GM20000 (cell line): Measurements from ENCODE around the gene COLQ.

Experiments used
- DNase-seq: peaks from one replicate; pipeline ENCODE4 v3.0.0; 2012; ENCODE audit warnings: low spot score
- TF ChIP-seq, protein P1 (sequence below): IDR thresholded peaks from 2 replicates; pipeline ENCODE4 v1.5.1; 2012; ENCODE audit warnings: mild to moderate bottlenecking, control low read depth; ENCODE audit errors: extremely low read depth, missing control alignments

The COLQ gene

GRCh38 chr3:15478640-15478979, 42.9 kb downstream of the COLQ start:
- DNase-seq: no peak
- TF ChIP-seq, protein P1, sequence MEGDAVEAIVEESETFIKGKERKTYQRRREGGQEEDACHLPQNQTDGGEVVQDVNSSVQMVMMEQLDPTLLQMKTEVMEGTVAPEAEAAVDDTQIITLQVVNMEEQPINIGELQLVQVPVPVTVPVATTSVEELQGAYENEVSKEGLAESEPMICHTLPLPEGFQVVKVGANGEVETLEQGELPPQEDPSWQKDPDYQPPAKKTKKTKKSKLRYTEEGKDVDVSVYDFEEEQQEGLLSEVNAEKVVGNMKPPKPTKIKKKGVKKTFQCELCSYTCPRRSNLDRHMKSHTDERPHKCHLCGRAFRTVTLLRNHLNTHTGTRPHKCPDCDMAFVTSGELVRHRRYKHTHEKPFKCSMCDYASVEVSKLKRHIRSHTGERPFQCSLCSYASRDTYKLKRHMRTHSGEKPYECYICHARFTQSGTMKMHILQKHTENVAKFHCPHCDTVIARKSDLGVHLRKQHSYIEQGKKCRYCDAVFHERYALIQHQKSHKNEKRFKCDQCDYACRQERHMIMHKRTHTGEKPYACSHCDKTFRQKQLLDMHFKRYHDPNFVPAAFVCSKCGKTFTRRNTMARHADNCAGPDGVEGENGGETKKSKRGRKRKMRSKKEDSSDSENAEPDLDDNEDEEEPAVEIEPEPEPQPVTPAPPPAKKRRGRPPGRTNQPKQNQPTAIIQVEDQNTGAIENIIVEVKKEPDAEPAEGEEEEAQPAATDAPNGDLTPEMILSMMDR: no peak

DNA sequence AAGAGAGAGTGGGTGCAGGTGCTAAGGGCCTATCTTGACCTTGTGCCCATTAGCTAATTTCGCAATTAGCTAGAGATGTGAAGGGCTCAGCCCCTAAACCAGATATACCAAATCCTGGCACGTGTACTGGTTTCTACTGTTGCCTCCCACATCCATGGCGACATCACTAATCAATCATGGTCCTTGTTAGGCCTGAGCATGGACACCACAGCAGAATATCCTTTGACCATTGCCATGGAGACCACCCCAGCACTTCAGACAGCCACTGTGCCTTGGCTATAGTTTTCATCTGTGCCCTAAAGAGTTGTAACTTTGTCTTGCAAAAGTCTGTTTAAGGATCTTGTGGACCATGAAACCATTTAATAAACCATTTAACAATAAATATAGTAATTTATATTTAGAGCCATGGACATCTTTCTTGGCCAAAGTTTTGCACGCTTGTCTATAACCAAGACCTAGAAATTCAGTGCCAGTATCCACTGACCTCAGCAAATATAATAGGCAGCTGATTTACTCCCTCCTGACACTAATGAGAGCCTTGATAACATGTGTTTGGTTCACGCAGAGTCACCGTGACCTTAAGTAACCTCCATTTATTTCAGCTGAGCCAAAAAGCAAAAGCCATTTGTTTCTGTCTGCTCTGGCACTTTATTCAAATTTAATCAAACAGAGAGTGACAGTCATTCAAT, 43.4 kb downstream of the COLQ start:
- DNase-seq: no peak
- TF ChIP-seq, protein P1: no peak

DNA sequence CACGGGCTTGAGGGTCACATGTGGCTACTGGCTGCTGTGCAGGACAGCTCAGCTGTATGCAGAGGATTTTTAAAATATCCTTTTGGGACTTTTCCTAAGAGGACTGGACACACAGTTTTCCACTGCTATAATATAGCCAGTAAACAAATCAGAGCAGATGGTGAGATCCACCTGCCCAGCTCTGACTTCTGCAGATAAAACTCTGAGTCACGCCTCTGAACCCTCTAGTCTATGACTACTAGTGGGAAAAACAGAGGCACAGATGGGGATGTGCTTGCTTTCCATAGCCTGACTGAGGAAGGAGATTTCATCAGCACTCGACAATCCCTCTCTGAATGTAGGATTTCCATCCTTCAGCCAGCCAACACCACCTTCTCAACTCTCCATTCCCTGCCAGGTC, 45.1 kb downstream of the COLQ start:
- no peak for DNase-seq
- TF ChIP-seq, protein P1: no peak

GRCh38 chr3:15475161-15475560, 46.3 kb downstream of the COLQ start:
- TF ChIP-seq, protein P1: no peak
- no peak for DNase-seq

- TF ChIP-seq, protein P1: no peak
Measured at GRCh38 chr3:15471861-15472260, 49.6 kb downstream of the COLQ start.

DNA sequence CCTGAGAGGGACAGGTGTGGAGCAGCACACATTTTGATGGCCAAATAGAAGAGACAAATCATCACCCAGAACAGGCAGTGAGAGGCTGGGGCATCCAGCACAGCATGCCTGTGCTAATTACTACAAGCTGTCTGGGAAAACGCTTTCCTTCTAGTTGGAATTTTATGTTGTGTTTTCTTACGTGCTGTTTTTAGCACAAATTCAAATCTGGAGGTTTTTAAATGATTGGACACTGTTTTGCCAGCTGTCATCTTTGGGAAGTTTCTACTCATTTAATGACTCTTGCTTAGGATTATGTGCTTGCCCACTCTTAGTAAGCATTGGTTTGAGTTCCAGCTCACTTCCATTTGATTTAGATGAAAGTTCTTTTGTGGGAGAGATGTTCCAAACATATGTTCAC, 50.7 kb downstream of the COLQ start:
- TF ChIP-seq, protein P1: no peak
- DNase-seq: no peak

More at GRCh38 chr3:15471861-15472260, 49.6 kb downstream of the COLQ start:
- DNase-seq: no peak

GRCh38 chr3:15470261-15470660, 51.2 kb downstream of the COLQ start:
- DNase-seq: no peak
- TF ChIP-seq, protein P1: no peak
